CD4-positive, alpha-beta T cell treated with Interleukin-10 for 1 hour (primary cell): Measurements from ENCODE around the gene KTI12.
A peak's percentile ranks its signal among the peaks of the same experiment; 100 is the strongest.
"Not testable (repeated sequence)": the region's sequence is repeated elsewhere in the genome, so short reads cannot be mapped to it uniquely, and the experiment has no call there.

Experiments
- DNase-seq: peaks from one replicate; pipeline ENCODE4 v3.0.0-alpha.2; 2020

The KTI12 gene, protein sequence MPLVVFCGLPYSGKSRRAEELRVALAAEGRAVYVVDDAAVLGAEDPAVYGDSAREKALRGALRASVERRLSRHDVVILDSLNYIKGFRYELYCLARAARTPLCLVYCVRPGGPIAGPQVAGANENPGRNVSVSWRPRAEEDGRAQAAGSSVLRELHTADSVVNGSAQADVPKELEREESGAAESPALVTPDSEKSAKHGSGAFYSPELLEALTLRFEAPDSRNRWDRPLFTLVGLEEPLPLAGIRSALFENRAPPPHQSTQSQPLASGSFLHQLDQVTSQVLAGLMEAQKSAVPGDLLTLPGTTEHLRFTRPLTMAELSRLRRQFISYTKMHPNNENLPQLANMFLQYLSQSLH

DNA sequence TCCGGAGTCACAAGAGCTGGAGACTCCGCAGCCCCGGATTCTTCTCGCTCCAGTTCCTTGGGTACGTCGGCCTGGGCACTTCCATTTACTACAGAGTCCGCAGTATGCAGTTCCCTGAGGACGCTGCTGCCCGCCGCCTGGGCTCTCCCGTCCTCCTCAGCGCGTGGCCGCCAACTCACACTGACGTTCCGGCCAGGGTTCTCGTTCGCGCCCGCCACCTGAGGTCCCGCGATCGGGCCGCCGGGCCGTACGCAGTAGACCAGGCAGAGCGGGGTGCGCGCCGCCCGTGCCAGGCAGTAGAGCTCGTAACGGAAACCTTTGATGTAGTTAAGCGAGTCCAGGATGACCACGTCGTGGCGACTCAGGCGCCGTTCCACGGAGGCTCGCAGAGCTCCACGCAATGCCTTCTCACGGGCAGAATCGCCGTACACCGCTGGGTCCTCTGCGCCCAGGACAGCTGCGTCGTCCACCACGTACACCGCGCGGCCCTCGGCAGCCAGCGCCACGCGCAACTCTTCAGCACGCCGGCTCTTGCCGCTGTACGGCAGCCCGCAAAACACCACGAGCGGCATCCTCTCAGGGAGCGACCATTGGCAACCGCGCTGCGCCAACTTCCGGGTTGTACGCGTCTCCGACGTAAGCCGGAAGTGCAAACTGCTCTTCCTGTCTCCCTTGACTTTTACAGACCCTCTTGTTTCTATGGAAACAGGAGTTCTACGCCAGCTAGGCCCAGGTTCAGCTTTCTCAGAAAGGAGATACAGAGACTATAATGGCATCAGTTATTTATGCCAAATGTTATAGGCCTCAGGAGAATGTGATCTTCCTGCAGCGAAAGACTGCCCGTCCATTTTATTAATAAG, at the start of gene KTI12:
TSS of gene KTI12 (minus strand) at position 621 of the 860 bp plus-strand sequence. CDS start at position 572, 49 bp downstream.
- DNase-seq: peak; percentile 89

DNA sequence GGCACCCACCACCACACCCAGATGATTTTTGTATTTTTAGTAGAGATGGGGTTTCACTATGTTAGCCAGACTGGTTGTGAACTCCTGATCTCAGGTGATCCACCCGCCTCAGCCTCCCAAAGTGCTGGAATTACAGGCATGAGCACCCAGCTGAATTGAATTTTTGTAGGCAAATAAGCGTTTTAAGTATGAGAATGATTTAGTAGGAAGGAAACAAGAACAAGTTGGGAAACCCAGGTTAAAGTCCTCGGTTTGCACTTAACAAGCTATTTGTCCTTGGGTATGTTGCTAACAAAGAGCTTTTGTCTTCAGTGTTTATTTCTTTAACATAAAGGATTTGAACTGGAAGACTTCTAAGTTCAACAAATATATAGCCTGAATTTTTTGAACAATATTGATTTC, 46.4 kb upstream of the KTI12 start:
- DNase-seq: no peak

DNA sequence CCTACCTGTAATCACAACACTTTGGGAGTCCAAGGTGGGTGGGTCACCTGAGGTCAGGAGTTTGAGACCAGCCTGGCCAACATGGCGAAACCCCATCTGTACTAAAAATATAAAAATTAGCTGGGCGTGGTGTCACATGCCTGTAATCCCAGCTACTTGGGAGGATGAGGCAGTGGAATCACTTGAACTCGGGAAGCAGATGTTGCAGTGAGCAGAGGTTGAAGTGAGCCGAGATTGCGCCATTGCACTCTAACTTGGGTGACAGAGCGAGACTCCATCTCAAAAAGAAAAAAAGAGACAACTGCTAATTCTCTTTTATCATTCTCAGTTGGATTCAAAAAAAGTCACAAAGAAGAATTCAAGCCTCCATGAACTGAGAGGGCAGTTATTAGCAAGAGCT, 43.7 kb upstream of the KTI12 start:
- not testable (repeated sequence) for DNase-seq

DNA sequence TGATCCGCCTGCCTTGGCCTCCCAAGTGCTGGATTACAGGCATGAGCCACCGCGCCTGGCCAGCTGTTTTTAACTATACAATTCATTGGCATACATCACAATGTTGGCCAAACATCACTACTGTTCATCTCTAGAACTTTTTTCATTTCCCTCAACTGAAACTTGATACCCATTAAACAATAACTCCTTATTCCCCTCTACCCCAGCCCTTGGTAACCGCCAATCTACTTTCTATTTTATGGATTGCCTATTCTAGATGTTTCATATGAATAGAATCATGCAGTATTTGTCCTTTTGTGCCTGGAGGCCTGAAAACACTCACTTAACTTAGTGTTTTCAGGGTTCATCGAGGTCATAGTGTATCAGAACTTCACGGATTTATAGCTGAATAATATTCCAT, 38.7 kb upstream of the KTI12 start:
- DNase-seq: no peak

DNA sequence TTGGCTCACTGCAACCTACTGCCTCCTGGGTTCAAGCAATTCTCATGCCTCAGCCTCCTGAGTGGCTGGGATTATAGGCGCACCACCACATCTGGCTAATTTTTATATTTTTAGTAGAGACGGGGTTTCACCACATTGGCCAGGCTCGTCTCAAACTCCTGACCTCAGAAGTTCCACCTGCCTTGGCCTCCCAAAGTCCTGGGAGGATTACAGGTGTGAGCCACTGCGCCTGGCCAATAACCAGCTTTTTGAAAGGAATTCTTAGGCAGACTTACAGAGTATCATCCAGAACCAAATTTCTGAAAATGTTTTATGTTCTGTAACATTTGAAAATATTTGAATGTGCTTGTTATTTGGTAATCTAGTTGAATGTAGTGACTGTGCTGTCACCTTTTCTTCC, 37.1 kb upstream of the KTI12 start:
- no peak for DNase-seq

DNA sequence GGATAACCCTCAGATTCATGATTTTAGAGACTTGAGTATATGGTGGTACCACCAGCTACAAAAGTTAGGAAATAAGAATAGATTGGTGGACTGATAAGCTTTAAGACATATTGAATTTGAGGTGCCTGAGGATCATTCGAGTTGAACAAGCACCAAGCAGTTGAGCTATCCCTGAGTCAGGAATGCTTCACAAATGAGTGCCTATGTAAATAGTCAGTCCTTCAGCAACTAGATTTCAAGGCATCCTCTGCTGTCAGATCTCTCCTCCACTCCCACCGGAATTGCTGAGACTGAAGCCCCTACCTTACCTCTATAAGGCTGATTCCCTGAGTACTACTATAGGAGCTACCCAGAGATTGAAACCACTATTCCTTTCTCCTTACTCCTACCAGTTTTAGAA, 29.6 kb upstream of the KTI12 start:
- DNase-seq: no peak

DNA sequence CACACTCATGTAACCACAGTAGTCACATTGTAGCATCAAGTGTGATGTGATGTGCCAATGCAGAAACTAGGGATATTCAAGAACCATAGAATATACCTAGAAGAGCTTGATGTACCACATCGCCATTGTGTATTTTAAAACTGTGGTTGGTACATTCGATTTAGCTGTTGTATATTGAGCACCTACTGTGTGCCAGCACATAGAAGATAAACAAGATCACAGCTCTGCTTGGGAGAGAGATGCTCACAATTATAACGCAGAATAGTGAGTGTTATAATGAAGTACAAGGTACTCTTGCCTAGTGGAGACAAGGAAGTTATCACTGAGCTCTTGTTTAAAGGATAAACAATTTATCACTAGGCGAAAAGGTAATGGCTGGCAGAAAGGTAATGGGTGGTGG, 27.2 kb upstream of the KTI12 start:
- no peak for DNase-seq

DNA sequence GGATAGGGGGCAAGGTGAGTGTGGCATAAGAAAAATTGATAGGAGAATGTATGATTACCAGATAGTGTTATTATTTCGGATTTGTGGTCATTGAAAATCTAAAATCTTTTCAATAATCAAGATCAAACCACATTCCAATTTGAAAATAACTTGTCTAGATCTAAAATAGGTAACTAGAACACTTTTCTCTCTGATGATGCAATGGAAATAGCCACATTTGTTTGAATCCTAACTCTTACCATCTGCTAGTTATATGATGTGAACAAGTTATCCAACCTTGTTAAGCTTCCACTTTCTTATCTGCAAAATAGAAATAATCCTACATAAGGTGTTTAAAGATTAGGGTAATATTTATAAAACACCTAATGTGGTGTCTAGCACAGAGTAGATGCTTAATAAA, 26.3 kb upstream of the KTI12 start:
- DNase-seq: no peak

DNA sequence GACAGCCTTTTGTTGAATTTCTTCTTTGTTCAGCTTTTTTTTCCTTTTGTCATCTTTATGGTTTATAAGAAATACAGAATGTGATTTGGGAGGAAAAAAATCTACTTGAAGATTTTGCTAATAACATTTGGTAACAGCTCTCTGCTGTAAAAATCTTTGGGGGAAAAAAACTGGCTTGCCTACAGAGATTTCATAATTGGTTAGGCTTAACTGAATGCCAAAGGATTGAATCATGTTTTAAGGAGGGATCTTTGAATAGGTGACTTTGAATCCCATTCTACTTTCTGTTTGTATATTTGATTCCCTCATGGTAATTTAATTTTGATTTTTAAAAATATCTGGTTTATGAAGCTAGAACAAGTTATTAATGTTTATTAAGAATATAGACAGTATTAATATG, 25.7 kb upstream of the KTI12 start:
- DNase-seq: no peak

DNA sequence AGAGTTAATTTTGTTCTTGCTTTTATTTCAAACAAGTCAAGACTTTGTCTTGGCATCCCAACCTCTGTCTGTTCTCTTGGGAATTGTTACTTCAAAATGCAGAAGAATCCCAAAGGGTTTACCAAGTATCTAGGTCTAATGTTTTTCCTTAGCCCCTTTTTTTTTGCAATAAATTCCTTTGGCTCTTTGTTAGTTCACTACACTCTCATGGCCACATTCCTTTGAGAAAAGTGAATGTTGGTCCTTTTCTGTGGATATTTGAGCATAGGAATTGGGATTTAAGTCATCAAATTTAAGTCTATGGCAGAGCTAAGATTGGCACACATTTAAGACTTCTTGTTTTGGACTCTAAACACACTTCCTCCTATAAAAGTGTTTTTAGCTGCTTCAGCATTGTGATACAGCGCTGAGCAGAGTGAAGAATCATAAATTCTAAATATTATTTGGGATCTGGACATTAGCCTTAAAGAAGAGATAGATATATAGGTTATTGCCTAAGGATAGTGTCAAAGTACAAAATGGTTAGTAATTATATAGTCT, 24.3 kb upstream of the KTI12 start:
- no peak for DNase-seq

DNA sequence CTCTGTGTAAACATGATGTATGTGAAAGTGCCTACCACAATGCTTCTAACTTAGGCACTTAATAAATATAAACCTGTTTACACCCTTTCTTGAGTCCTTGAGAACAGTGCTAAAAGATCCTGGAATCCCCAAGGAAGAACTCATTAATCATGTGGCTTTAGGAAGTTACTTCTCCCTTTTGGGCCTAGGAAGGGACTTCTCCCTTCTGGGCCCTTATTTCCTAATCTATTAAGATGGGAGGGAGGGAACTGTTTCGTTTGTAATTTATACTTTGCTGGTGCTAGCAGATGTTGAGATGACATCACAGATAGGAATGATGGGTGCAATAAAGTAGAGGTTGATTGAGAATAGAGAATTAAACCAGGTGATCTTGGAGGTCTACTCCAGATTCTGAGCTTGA, 23.6 kb upstream of the KTI12 start:
- DNase-seq: no peak

DNA sequence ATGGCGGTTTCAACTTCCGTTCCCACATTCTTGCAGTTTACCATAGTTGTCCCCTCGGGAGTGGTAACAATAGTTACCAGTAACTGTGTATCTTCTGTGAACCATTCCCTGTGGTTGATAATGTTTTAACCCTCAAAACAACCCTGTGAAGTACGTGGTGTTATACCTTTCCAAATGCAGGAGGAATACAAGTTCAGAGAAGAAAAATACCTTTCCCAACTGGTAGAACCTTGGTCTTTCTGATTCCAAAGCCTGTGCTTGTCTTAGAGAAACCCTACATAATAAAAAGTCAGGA, 23.3 kb upstream of the KTI12 start:
- DNase-seq: no peak

DNA sequence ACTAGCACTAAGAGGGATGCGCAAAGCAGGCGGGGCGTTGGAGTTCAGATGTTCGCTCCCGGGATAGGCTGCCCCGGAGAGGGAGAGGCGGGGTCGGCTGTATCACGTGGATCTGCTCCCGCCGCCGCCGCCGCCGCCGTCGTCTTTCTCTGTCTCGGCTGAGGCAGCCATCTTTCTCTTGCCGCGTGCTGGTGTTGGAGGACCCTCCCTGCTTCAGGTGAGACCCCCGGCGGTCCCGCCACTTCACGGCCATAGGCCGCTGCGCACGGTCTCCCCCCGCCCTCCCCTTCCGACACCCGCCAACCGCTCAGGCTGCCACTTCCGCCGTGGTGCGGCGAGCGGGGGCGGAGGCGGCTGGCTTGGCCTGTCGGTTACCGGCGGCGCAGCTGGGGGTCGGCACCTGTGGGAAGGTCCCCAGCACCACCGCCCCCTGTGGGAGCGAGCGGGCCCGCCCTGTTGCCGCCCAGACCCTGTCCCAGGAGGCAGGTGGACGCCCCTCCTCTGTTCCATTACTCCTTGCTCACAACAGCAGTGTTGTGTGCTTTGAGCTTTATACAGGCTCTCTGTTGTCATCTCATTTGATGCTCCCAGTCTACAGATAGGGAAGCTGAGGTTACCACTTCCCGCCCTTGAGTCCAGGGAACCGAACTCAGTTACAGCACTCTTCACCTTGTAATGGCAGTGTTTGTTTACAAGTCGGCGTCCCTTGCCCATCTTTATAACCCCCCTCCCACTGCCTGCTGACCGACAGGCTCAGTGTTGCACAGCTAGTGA, 22.7 kb upstream of the KTI12 start, which contains the start of gene BTF3L4:
TSS of gene BTF3L4 (plus strand) at position 133 of the 774 bp plus-strand sequence. CDS start 3,553 bp downstream, outside the sequence.
- DNase-seq: peak; percentile 91

DNA sequence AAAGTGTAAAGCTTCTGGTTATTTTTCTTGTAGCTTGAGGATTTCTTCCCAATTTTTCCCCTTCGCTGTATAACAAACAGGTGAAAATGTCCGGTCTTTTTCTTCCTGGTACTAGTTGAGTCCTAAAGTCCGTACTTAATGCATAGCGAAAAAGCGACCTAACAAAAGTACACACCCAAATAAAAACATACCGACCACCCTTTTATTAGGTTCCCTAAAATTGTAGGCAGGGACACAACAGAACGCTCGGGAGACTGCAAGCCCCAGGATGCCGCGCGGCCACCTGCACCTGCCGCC, 22.2 kb upstream of the KTI12 start:
- DNase-seq: no peak

DNA sequence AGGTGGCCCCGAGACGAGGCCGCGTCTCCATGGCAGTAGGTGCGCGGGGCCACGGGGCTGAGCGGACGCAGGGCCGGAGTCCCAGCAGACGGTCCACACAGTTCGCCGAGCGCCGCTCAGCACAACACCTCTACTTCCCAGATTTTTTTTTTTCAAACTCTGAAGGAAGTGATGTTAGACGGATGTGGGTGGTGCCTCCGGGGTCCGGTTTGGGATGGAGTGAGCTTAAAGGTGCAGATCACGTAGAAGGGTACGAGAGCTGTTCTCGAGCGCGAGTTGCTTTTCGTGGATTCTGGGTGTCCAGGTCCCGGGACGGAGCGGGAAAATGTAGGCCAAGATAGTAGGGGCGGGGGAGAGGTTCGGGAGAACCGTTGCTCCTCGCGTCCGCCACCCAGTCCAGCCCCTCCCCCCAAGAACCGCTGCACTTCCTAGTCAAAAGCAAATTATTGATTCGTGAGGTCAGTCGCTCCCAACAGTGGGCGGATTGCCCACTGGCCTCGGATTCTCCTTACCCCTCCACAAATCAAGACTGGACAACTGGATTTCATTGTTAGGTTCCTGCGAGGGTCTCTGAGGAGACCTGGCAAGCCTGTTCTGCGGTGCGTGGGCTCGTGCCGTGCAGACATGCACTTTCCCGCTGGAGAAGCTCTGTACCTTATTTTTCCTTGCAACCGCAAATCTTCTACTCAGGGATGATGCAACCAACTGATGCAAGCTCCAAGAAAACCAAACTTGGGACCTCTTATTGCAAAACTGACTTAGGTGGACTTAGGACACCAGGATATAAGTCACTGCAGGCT, 21.7 kb upstream of the KTI12 start, which contains the start of gene TXNDC12:
TSS of gene TXNDC12 (minus strand) at position 126 of the 800 bp plus-strand sequence. CDS start at position 31, 95 bp downstream.
- peak; percentile 69 for DNase-seq

DNA sequence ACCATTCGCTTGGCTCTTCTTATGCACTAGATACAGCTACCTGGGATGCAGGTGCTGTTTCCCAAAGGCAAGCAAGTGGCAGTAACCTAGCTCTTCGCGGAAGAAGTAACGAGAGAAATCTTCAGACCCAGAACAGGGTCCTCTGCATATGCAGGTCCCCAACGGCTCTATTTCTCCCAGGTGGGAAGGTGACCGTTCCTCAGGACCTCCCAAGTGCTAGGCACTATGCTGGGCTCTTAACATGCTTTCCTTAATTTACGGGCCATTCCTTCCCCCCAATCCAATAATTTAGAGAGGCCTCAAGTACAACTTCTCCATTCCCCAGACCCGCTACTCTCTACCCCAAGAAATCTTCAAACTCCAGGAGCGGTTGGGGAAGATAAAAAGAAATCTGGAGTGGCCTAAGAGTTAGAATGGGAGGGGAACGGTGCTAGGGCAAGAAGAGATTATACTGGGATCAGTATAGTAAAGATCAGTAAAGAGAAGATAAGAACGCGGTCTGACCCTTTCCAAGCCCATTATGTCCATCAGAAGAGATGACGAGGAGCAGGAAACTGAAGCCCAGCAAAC, 21.0 kb upstream of the KTI12 start:
- DNase-seq: no peak

DNA sequence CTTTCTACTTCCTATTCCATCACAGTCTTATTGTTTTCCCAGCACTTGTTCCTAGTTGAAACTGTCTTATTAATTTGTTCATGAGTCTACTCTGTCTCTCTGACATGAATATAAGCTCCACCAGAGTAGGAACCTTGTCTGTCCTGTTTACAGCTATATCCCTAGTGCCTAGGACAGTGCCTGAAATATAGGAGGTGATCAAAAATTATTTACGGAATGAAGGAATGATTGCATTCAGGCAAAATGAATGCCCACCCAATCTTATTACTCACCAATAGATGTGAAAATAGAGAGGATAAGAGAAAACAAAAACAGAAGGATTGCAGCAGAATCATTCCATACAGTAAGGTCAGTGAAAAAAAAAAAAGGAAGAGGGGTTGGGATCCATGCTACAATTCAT, 20.3 kb upstream of the KTI12 start:
- DNase-seq: no peak

DNA sequence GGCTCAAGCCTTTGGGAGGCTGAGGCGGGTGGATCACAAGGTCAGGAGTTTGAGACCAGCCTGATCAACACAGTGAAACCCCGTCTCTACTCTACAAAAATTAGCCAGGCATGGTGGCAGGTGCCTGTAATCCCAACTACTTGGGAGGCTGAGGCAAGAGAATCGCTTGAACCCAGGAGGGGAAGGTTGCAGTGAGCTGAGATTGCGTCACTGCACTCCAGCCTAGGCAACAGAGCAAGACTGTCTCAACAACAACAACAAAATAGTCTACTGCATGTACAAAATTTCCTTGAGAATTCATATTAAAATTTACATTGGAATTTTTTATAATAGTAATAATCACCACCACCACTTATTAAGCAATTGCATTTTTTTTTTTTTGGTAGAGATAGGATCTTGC, 15.7 kb upstream of the KTI12 start:
- not testable (repeated sequence) for DNase-seq

DNA sequence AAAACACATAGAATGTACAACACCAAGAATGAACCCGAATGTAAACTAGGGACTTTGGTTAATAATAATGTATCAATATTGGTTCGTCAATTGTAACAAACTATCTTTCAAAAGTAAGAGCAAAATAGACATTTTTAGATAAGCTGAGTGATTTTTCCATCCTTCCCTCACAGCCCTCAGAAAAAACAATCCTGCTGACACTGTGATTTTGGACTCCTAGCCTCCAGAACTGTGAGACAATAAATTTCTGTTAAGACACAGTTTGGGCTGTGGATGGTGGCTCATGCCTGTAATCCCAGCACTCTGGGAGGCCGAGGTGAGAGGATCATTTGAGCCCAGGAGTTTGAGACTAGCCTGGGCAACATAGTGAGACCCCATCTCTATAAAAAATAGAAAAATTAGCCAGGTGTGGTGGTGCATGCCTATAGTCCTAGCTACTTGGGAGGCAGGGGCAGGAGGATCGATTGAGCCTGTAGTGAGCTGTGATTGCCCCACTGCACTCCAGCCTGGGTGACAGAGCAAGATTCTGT, 12.1 kb upstream of the KTI12 start:
- not testable (repeated sequence) for DNase-seq

DNA sequence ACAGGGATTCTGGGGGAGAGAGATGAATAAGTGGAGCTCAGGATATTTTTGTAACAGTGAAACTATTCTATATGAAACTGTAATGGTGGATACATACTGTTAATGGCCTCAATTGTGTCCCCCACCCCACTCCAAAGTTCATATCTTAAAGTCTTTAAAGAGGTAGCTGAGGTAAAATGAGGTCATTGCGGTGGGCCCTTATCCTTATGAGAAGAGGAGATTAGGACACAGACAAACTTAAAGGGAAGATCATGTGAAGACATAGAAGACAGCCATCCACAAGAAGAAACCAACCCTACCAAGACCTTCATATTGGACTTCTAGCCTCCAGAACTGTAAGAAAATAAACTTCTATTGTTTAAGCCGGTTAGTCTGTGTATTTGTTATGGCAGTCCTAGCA, 11.6 kb upstream of the KTI12 start:
- DNase-seq: no peak

DNA sequence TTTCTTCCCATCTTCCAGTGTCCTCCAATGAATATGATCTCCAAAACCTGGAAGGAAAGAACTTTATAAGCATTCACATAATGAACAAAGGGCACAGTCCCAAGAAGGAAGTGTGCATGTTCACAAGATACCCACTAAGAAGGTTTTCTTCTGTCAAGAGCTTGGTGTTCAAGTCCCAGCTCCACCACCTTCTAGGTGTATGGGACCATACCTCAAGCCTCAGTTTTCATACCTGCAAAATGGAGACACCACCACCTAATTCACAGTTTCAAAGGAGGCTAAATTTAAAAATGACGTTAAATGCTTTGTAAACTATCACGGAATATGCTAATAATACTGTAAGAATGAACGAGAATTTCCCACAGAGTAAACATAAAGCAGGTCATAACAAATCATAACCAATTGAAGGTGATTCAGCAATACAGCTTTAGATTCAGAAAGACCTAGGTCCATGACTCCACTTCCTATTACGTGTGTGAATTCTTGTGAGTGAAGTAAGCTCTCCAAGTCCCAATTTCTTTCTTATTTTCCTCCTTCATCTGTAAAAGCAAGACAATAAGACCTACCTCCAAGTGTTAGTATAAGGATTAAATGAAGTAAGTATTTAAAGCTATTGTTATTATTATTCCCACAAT, 8.1 kb upstream of the KTI12 start:
- DNase-seq: no peak
